GM23248 (cell line): Measurements from ENCODE around the gene TSEN15. TPM values are rescaled to one million over a fixed set of nuclear protein-coding genes. Genes with fewer than 3 reads are reported as not detected.

ENCODE experiments used
- DNase-seq: peaks from one replicate; pipeline ENCODE4 v3.0.0-alpha.2; 2015
- H2AFZ ChIP-seq: fragments of 200-600 bp; sonication (generic); 2 replicates; pipeline ENCODE4 v1.6.1; 2016; ENCODE audit warnings: antibody characterized with exemption
- H3F3A ChIP-seq: fragments of 200-600 bp; sonication (generic); 2 replicates; pipeline ENCODE4 v1.6.1; 2016; ENCODE audit warnings: mild to moderate bottlenecking, antibody characterized with exemption, mixed run types; ENCODE audit not compliant: insufficient read depth
- H3K27ac ChIP-seq: fragments of 200-600 bp; sonication (generic); 2 replicates; pipeline ENCODE4 v1.5.1; 2016; ENCODE audit warnings: mild to moderate bottlenecking
- H3K27me3 ChIP-seq: fragments of 200-600 bp; sonication (generic); replicated peaks from 2 replicates; pipeline ENCODE4 v1.6.1; 2016; ENCODE audit warnings: mild to moderate bottlenecking; ENCODE audit not compliant: insufficient read depth
- H3K36me3 ChIP-seq: fragments of 200-600 bp; sonication (generic); 2 replicates; pipeline ENCODE4 v1.6.1; 2016; ENCODE audit warnings: low read depth, mild to moderate bottlenecking
- H3K4me1 ChIP-seq: fragments of 200-600 bp; sonication (generic); 2 replicates; pipeline ENCODE4 v1.6.1; 2016; ENCODE audit warnings: mild to moderate bottlenecking; ENCODE audit not compliant: insufficient read depth
- H3K4me2 ChIP-seq: fragments of 200-600 bp; sonication (generic); one replicate; pipeline ENCODE4 v1.6.1; 2016; ENCODE audit warnings: mild to moderate bottlenecking; ENCODE audit not compliant: unreplicated experiment
- H3K4me3 ChIP-seq: fragments of 200-600 bp; sonication (generic); 2 replicates; pipeline ENCODE4 v1.5.1; 2016; ENCODE audit warnings: mild to moderate bottlenecking
- H3K79me2 ChIP-seq: fragments of 200-600 bp; sonication (generic); 2 replicates; pipeline ENCODE4 v1.6.1; 2016; ENCODE audit warnings: mild to moderate bottlenecking; ENCODE audit not compliant: insufficient read depth
- H3K9ac ChIP-seq: fragments of 200-600 bp; sonication (generic); 2 replicates; pipeline ENCODE4 v1.6.1; 2016; ENCODE audit warnings: mild to moderate bottlenecking
- H3K9me2 ChIP-seq: fragments of 200-600 bp; sonication (generic); 2 replicates; pipeline ENCODE4 v1.6.1; 2016; ENCODE audit warnings: mixed run types, mild to moderate bottlenecking, moderate library complexity; ENCODE audit not compliant: insufficient read depth
- H3K9me3 ChIP-seq: fragments of 200-600 bp; sonication (generic); one replicate; pipeline ENCODE4 v1.6.1; 2017; ENCODE audit warnings: low read depth
- H4K20me1 ChIP-seq: fragments of 200-600 bp; sonication (generic); 2 replicates; pipeline ENCODE4 v1.6.0; 2016; ENCODE audit not compliant: insufficient read depth
- EZH2 ChIP-seq: fragments of 200-600 bp; sonication (generic); IDR thresholded peaks from 2 replicates; pipeline ENCODE4 v1.6.1; 2018; ENCODE audit warnings: antibody characterized with exemption, mild to moderate bottlenecking; ENCODE audit not compliant: insufficient read depth, poor library complexity, severe bottlenecking
- EZH2phosphoT487 ChIP-seq: fragments of 200-600 bp; sonication (generic); IDR thresholded peaks from 2 replicates; pipeline ENCODE4 v1.6.1; 2018; ENCODE audit warnings: antibody characterized with exemption, moderate library complexity, mild to moderate bottlenecking, low read depth; ENCODE audit not compliant: insufficient read depth
- WGBS, 2 experiments: methylation state at CpG; one replicate each; pipeline ENCODE4 v1.1.6; 2015 to 2017; ENCODE audit warnings: low lambda C conversion rate in 2 of 2, low coverage in 1 of 2; ENCODE audit errors: missing lambda C conversion rate in 2 of 2; 5-methylcytosine and 5-hydroxymethylcytosine counted together
- in situ Hi-C: fragments of 300-500 bp; cut with MboI; formaldehyde crosslinking; loops from 2 replicates; pipeline ENCODE4 v1.15.0; 2020
- polyA plus RNA-seq: library from polyadenylated mRNA; unstranded; fragments of >200 nt; fragmentation: Nextera tagmentation; extraction: Ambion mirVana; gene quantifications from 2 replicates; pipeline ENCODE4 v1.2.1, GENCODE V29; 2016
- total RNA-seq: library from RNA; depleted of rRNA; stranded (reverse); fragments of >200 nt; shearing (Covaris generic); gene quantifications from 2 replicates; pipeline ENCODE4 v1.2.3, GENCODE V29; 2014

TSEN15 gene
- total and polyA plus RNA-seq, 2 experiments from 2014 or later, result 52.0 to 81.9 TPM

- Histone ChIP-seq H3K79me2 (peaks cover 21% of the 10 kb centered on the region), H4K20me1 (no peaks in the 10 kb centered on the region), H3K27ac (no peak overlapping the region), H3F3A (no peaks in the 10 kb centered on the region; the same call in 1 of the 2 replicates), H3K9me2 (no peaks in the 10 kb centered on the region), H3K9ac (no peak overlapping the region), H3K4me1 (peaks cover 27% of the 10 kb centered on the region), H2AFZ (no peak overlapping the region), H3K4me2 (no peak overlapping the region), H3K4me3 (no peak overlapping the region), H3K36me3 (no peaks in the 10 kb centered on the region), H3K27me3 (no peaks in the 10 kb centered on the region), H3K9me3 (no peaks in the 10 kb centered on the region)
- TF ChIP-seq EZH2phosphoT487 (no peak), EZH2 (no peak)
- DNase-seq, result no peak
- in situ Hi-C loops, result loop anchor here (10.0 kb wide), 1 partner anchor 394 kb away; the partner anchor contains the start of gene APOBEC4
- WGBS, 2 experiments, result 70 to 75% methylated on average over 4 of the region's 4 CpGs
These were observed 2.8 kb upstream of the TSEN15 start for GRCh38 chr1:184048561-184049240.

- Histone ChIP-seq H3K9me3 (no peaks in the 10 kb centered on the region), H3K9me2 (no peaks in the 10 kb centered on the region), H4K20me1 (no peaks in the 10 kb centered on the region), H3K27ac (no peak overlapping the region), H3K27me3 (no peaks in the 10 kb centered on the region), H2AFZ (no peak overlapping the region), H3F3A (no peaks in the 10 kb centered on the region; the same call in 1 of the 2 replicates), H3K9ac (no peak overlapping the region), H3K4me3 (no peak overlapping the region), H3K36me3 (no peaks in the 10 kb centered on the region), H3K4me2 (no peak overlapping the region), H3K4me1 (peaks cover 31% of the 10 kb centered on the region), H3K79me2 (peaks cover 27% of the 10 kb centered on the region)
- 77 to 82% methylated on average over 2 of the region's 2 CpGs for WGBS, 2 experiments
- no peak for DNase-seq
- TF ChIP-seq EZH2phosphoT487 (no peak), EZH2 (no peak)
- in situ Hi-C loops, result loop anchor here (10.0 kb wide), 1 partner anchor 394 kb away; the partner anchor contains the start of gene APOBEC4
These were observed 2.2 kb upstream of the TSEN15 start for GRCh38 chr1:184049291-184049690.

DNA sequence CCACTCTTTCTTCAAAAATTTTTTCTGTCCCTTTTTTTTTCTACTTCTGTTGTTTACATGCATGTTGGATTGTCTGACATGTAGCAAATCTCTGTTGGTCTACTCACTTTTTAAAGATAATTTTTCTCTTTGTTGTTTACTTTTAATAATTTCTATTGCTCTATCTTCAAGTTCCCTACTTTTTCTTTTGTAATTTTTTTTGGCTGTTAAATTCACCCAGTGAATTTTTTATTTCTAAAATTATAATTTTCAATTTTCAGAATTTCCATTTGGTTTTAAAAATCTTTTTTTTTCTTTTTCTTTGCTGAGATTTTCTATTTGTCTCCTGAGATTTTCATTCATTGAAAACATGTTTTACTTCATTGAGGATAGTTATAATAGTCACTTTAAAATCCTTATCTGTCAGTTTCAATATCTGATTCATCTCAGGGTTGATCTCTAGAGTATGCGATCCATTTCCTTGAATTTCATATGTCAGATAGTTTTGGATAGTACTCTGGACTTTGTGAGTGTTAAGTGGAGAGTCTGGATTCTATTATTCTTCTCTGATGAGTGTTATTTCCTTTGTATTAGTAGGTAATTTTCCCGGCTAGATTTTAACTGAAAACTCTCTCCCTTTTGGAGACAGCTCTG, 1.6 kb upstream of the TSEN15 start:
- Histone ChIP-seq H2AFZ (peak overlapping the region; percentile 93), H4K20me1 (no peaks in the 10 kb centered on the region), H3K4me2 (peak overlapping the region; percentile 99), H3K79me2 (peaks cover 33% of the 10 kb centered on the region), H3K4me1 (peaks cover 31% of the 10 kb centered on the region), H3K9ac (peak overlapping the region; percentile 88), H3F3A (no peaks in the 10 kb centered on the region; the same call in 1 of the 2 replicates), H3K27ac (peak overlapping the region; percentile 90), H3K27me3 (no peaks in the 10 kb centered on the region), H3K4me3 (no peak overlapping the region), H3K9me2 (no peaks in the 10 kb centered on the region), H3K36me3 (peaks cover 1% of the 10 kb centered on the region; the same call in 1 of the 2 replicates), H3K9me3 (no peaks in the 10 kb centered on the region)
- WGBS, 2 experiments, result 45 to 46% methylated on average over 2 of the region's 2 CpGs
- no peak for DNase-seq
- TF ChIP-seq EZH2phosphoT487, result no peak
- no peak for TF ChIP-seq EZH2
- in situ Hi-C loops, result loop anchor here (10.0 kb wide), 1 partner anchor 395 kb away; the partner anchor contains the start of gene APOBEC4

- no peaks in the 10 kb centered on the region for H3K9me3 ChIP-seq
- H3K36me3 ChIP-seq, result peaks cover 7% of the 10 kb centered on the region; the same call in 1 of the 2 replicates
- H2AFZ ChIP-seq, result peak overlapping the region; percentile 93
- peak overlapping the region; percentile 99 for H3K4me2 ChIP-seq
- H3K4me3 ChIP-seq, result peak overlapping the region; percentile 98
- peak overlapping the region; percentile 90 for H3K27ac ChIP-seq
- peaks cover 40% of the 10 kb centered on the region for H3K79me2 ChIP-seq
- H3K4me1 ChIP-seq, result peaks cover 33% of the 10 kb centered on the region
- peak overlapping the region; percentile 88 for H3K9ac ChIP-seq
- in situ Hi-C loops, result no loop called here
- no peak for TF ChIP-seq EZH2phosphoT487
- no peak for TF ChIP-seq EZH2
- no peaks in the 10 kb centered on the region for H4K20me1 ChIP-seq
- H3F3A ChIP-seq, result no peaks in the 10 kb centered on the region; the same call in 1 of the 2 replicates
- DNase-seq, result peak; percentile 40
- no peaks in the 10 kb centered on the region for H3K9me2 ChIP-seq
- no peaks in the 10 kb centered on the region for H3K27me3 ChIP-seq
These were observed 894 bp upstream of the TSEN15 start for GRCh38 chr1:184050636-184051035.
